HCT116 (cell line): Measurements from ENCODE around the gene ACD. TPM values are rescaled to one million over a fixed set of nuclear protein-coding genes. Genes with fewer than 3 reads are reported as not detected.

Source experiments
- ATAC-seq: fragments of 200-7000 bp; cut with Tn5 transposase; 2 replicates; pipeline ENCODE4 v1.9.1; 2020; ENCODE audit warnings: mild to moderate bottlenecking, moderate library complexity
- BruUV-seq: library from RNA; stranded (reverse); fragments of 400-500 nt; replicated peaks from 2 replicates; lab custom pipeline; 2021; lab: Mats Ljungman, UMichigan
- CTCF ChIA-PET: fragments of 300-600 bp; sonication (Branson Sonifier 250); formaldehyde crosslinking; loops from one replicate; lab custom pipeline; 2021; ENCODE audit warnings: antibody characterized with exemption; lab: Charles Lee
- POLR2A ChIA-PET: fragments of 300-600, 350-600 bp; sonication (Branson Sonifier 250); formaldehyde crosslinking; loops from one replicate; lab custom pipeline; 2021; ENCODE audit warnings: antibody characterized with exemption; lab: Charles Lee
- RAD21 ChIA-PET, 2 experiments: fragments of 300-600 bp; sonication (Branson Sonifier 250); formaldehyde crosslinking; loops; one replicate each; lab custom pipeline; 2023; ENCODE audit warnings: low total read pairs in 2 of 2; ENCODE audit not compliant: uncharacterized antibody in 2 of 2, unreplicated experiment in 2 of 2, low non-redundant PET in 1 of 2; lab: Charles Lee
- DNase-seq: peaks from one replicate; pipeline ENCODE4 v3.0.0-alpha.2; 2010; ENCODE audit warnings: low read depth, low spot score
- H2AFZ ChIP-seq: fragments of 200-600 bp; shearing (Covaris generic), sonication (generic); 2 replicates; pipeline ENCODE4 v1.6.1; 2017; ENCODE audit warnings: low read depth, mixed run types, mixed read lengths, antibody characterized with exemption, low read length; ENCODE audit not compliant: poor library complexity, severe bottlenecking
- H3K27ac ChIP-seq: 2 replicates; pipeline ENCODE4 v1.5.1; 2012; ENCODE audit warnings: low read depth, low read length
- H3K27me3 ChIP-seq: fragments of 200-600 bp; sonication (generic); 2 replicates; pipeline ENCODE4 v1.6.1; 2016; ENCODE audit warnings: mixed run types, low read length, mixed read lengths; ENCODE audit not compliant: insufficient read depth
- H3K36me3 ChIP-seq, 2 experiments: fragments of 200-500 bp in 1 of 2; fragments of 200-600 bp in 1 of 2; sonication (Bioruptor generic) in 1 of 2; sonication (generic) in 1 of 2; 2 replicates each; pipeline versions ENCODE4 v1.5.1 to v1.6.1; 2014 to 2016; ENCODE audit warnings: low read length in 2 of 2, inconsistent platforms in 1 of 2, mixed read lengths in 1 of 2, mixed run types in 1 of 2; ENCODE audit not compliant: insufficient read depth in 2 of 2, control insufficient read depth in 1 of 2
- H3K4me1 ChIP-seq, 2 experiments: fragments of 200-600 bp in 1 of 2; sonication (generic) in 1 of 2; 2 replicates each; pipeline versions ENCODE4 v1.5.1 to v1.6.1; 2012 to 2017; ENCODE audit warnings: low read length in 2 of 2, inconsistent platforms in 1 of 2, mild to moderate bottlenecking in 1 of 2, mixed read lengths in 1 of 2, mixed run types in 1 of 2, moderate library complexity in 1 of 2; ENCODE audit not compliant: insufficient read depth in 2 of 2, control insufficient read depth in 1 of 2
- H3K4me2 ChIP-seq: fragments of 200-600 bp; sonication (generic); 2 replicates; pipeline ENCODE4 v1.6.1; 2017; ENCODE audit warnings: mixed run types, low read length, mixed read lengths
- H3K4me3 ChIP-seq, 2 experiments: fragments of 200-600 bp in 1 of 2; sonication (generic) in 1 of 2; replicated peaks in 1 of 2; 2 replicates each; pipeline ENCODE4 v1.5.1; 2011 to 2016; ENCODE audit warnings: low read length in 2 of 2, control low read depth in 1 of 2, low read depth in 1 of 2, mild to moderate bottlenecking in 1 of 2, mixed read lengths in 1 of 2, mixed run types in 1 of 2
- H3K79me2 ChIP-seq: fragments of 200-600 bp; sonication (generic); 2 replicates; pipeline ENCODE4 v1.6.1; 2017; ENCODE audit warnings: mild to moderate bottlenecking, mixed run types, low read length, moderate library complexity, mixed read lengths; ENCODE audit not compliant: insufficient read depth
- H3K9ac ChIP-seq: fragments of 200-600 bp; sonication (generic); 2 replicates; pipeline ENCODE4 v1.6.1; 2016; ENCODE audit warnings: low read length, mixed read lengths
- H3K9me2 ChIP-seq: fragments of 200-600 bp; sonication (generic), shearing (Covaris generic); 2 replicates; pipeline ENCODE4 v1.6.1; 2017; ENCODE audit warnings: mixed run types, mild to moderate bottlenecking, moderate library complexity; ENCODE audit not compliant: insufficient read depth
- H3K9me3 ChIP-seq, 2 experiments: fragments of 200-500 bp in 1 of 2; fragments of 200-600 bp in 1 of 2; sonication (Bioruptor generic) in 1 of 2; sonication (generic) in 1 of 2; 2 replicates each; pipeline ENCODE4 v1.6.1; 2014 to 2017; ENCODE audit warnings: low read length in 2 of 2, mixed read lengths in 2 of 2, inconsistent platforms in 1 of 2, low read depth in 1 of 2, mild to moderate bottlenecking in 1 of 2, mixed run types in 1 of 2, moderate library complexity in 1 of 2; ENCODE audit not compliant: control insufficient read depth in 1 of 2, insufficient read depth in 1 of 2
- H4K20me1 ChIP-seq: fragments of 200-600 bp; sonication (generic), shearing (Covaris generic); 2 replicates; pipeline ENCODE4 v1.6.1; 2017; ENCODE audit warnings: mixed run types, mild to moderate bottlenecking, moderate library complexity; ENCODE audit not compliant: insufficient read depth
- CEBPB ChIP-seq: IDR thresholded peaks from 2 replicates; pipeline ENCODE4 v1.6.1; 2012; ENCODE audit warnings: low read depth
- CTCF ChIP-seq, 3 experiments: fragments of 200-600 bp in 1 of 3; sonication (generic) in 1 of 3; IDR thresholded peaks in 2 of 3; conservative IDR thresholded peaks in 1 of 3; 2 replicates each; pipeline ENCODE4 v1.5.1; 2012 to 2017; ENCODE audit warnings: low read depth in 2 of 3, low read length in 2 of 3, antibody characterized with exemption in 1 of 3, borderline replicate concordance in 1 of 3, control low read depth in 1 of 3, mild to moderate bottlenecking in 1 of 3, mixed read lengths in 1 of 3, mixed run types in 1 of 3, moderate library complexity in 1 of 3; ENCODE audit not compliant: insufficient read depth in 1 of 3
- RAD21 ChIP-seq: IDR thresholded peaks from 2 replicates; pipeline ENCODE4 v1.6.1; 2012; ENCODE audit warnings: low read depth, mild to moderate bottlenecking
- intact Hi-C: fragments of 100-400 bp; cut with micrococcal nuclease; formaldehyde crosslinking; loops from 2 replicates; pipeline ENCODE4 v1.10.0; 2022
- total RNA-seq: library from RNA; stranded (reverse); gene quantifications from one replicate; pipeline ENCODE4 v1.2.1, GENCODE V29; 2021; ENCODE audit not compliant: unreplicated experiment

Gene ACD
- total RNA-seq, 1 experiment from 2014 or later, result 53.8 TPM

GRCh38 chr16:67672739-67673662, 12.9 kb upstream of the ACD start:
- POLR2A ChIA-PET, result no interaction called here
- intact Hi-C loops, result loop anchor here (1.0 to 5.0 kb wide), 4 partner anchors 134 to 369 kb away; partner anchors contain the start of genes RANBP10 and TSNAXIP1
- peaks cover 0 to 10% of the 10 kb centered on the region in 2 experiments; a peak in 2 of 4 replicates for H3K4me1 ChIP-seq

More at GRCh38 chr16:67672739-67673662, 12.9 kb upstream of the ACD start:
- Histone ChIP-seq H3K36me3 (no peaks in the 10 kb centered on the region), H3K9me2 (no peaks in the 10 kb centered on the region), H4K20me1 (no peaks in the 10 kb centered on the region), H3K9me3 (no peaks in the 10 kb centered on the region), H3K9ac (no peak overlapping the region), H3K4me3 (no peak overlapping the region), H3K27me3 (no peaks in the 10 kb centered on the region), H2AFZ (no peak overlapping the region), H3K4me2 (peak overlapping the region; percentile 23; the same call in 1 of the 2 replicates), H3K79me2 (no peaks in the 10 kb centered on the region), H3K27ac (no peak overlapping the region)
- ChIA-PET RAD21 (interaction anchor here in 1 of 2 experiments (1.3 kb wide), 1 partner anchor 134 kb away, joined by 3 read pairs; the partner anchor contains the start of genes RANBP10 and TSNAXIP1), CTCF (interaction anchor here (0.6 to 5.0 kb wide), 20 partner anchors 10 to 368 kb away, joined by 3 to 21 read pairs (median 4); partner anchors contain the start of genes ACD, GFOD2, NRN1L and PARD6A)
- DNase-seq, result peak; percentile 42
- no TSS peak for BruUV-seq
- peak; percentile 78 to 92 (median 90); a peak in 5 of 6 replicates for TF ChIP-seq CTCF (IDR thresholded peaks at IDR 0.05 in 2 of 3, conservative IDR thresholded peaks at IDR 0.05 in 1 of 3; ENCODE audit: borderline replicate concordance in 1 of 3, insufficient read depth in 1 of 3, low read depth in 2 of 3, low read length in 2 of 3)
- peak; percentile 93 for TF ChIP-seq RAD21
- no peak for TF ChIP-seq CEBPB
- peak; percentile 63 for ATAC-seq
